Mesenchymal stem cell (in vitro differentiated cells and primary cell): ENCODE results near the gene SYT2.

Experiments
- DNase-seq: peaks from one replicate; pipeline ENCODE4 v3.0.0-alpha.2; 2013
- H2AFZ ChIP-seq: one replicate; pipeline ENCODE4 v1.6.1; 2013; ENCODE audit warnings: low read depth, mild to moderate bottlenecking, control low read depth, inconsistent platforms, low read length, moderate library complexity
- H2AK5ac ChIP-seq: 2 replicates; pipeline ENCODE4 v1.6.1; 2013; ENCODE audit warnings: low read length, moderate library complexity, mild to moderate bottlenecking, inconsistent platforms; ENCODE audit not compliant: severe bottlenecking
- H2BK120ac ChIP-seq: one replicate; pipeline ENCODE4 v1.6.1; 2013; ENCODE audit warnings: low read depth, mild to moderate bottlenecking, inconsistent platforms, low read length, moderate library complexity
- H2BK12ac ChIP-seq, 2 experiments: one replicate each; pipeline ENCODE4 v1.6.1; 2013; ENCODE audit warnings: inconsistent platforms in 2 of 2, low read length in 2 of 2, mild to moderate bottlenecking in 2 of 2, moderate library complexity in 2 of 2, control low read depth in 1 of 2
- H2BK15ac ChIP-seq: one replicate; pipeline ENCODE4 v1.6.1; 2013; ENCODE audit warnings: mild to moderate bottlenecking, low read depth, inconsistent platforms; ENCODE audit not compliant: poor library complexity, severe bottlenecking
- H2BK5ac ChIP-seq: 2 replicates; pipeline ENCODE4 v1.6.1; 2013; ENCODE audit warnings: low read depth, mild to moderate bottlenecking, low read length, control low read depth, inconsistent platforms; ENCODE audit not compliant: poor library complexity, severe bottlenecking
- H3K14ac ChIP-seq, 2 experiments: one replicate each; pipeline ENCODE4 v1.6.1; 2013; ENCODE audit warnings: inconsistent platforms in 2 of 2, low read length in 2 of 2, control low read depth in 1 of 2, mild to moderate bottlenecking in 1 of 2, moderate library complexity in 1 of 2
- H3K18ac ChIP-seq, 2 experiments: one replicate each; pipeline ENCODE4 v1.6.1; 2013; ENCODE audit warnings: inconsistent platforms in 2 of 2, low read length in 2 of 2, control low read depth in 1 of 2, low read depth in 1 of 2, mild to moderate bottlenecking in 1 of 2
- H3K23ac ChIP-seq, 2 experiments: one replicate each; pipeline ENCODE4 v1.6.1; 2013; ENCODE audit warnings: inconsistent platforms in 2 of 2, low read length in 2 of 2, mild to moderate bottlenecking in 2 of 2, moderate library complexity in 2 of 2, control low read depth in 1 of 2
- H3K27ac ChIP-seq: 2 replicates; pipeline ENCODE4 v1.5.1; 2013; ENCODE audit warnings: mild to moderate bottlenecking, moderate library complexity, low read length, control low read depth, inconsistent platforms; ENCODE audit not compliant: poor library complexity, severe bottlenecking
- H3K27me3 ChIP-seq, 2 experiments: 2 replicates each; pipeline versions ENCODE4 v1.6.1 to v1.7.0; 2013; ENCODE audit warnings: low read length in 2 of 2, mild to moderate bottlenecking in 2 of 2, moderate library complexity in 2 of 2, control low read depth in 1 of 2, inconsistent platforms in 1 of 2; ENCODE audit not compliant: control insufficient read depth in 1 of 2, insufficient read depth in 1 of 2
- H3K36me3 ChIP-seq, 2 experiments: 2 replicates each; pipeline versions ENCODE4 v1.6.1 to v1.7.0; 2013; ENCODE audit warnings: low read length in 2 of 2, control low read depth in 1 of 2, inconsistent platforms in 1 of 2, low read depth in 1 of 2, mild to moderate bottlenecking in 1 of 2; ENCODE audit not compliant: insufficient read depth in 2 of 2, control insufficient read depth in 1 of 2
- H3K4ac ChIP-seq, 2 experiments: one replicate each; pipeline ENCODE4 v1.6.1; 2013; ENCODE audit warnings: inconsistent platforms in 2 of 2, low read length in 2 of 2, mild to moderate bottlenecking in 2 of 2, moderate library complexity in 2 of 2, control low read depth in 1 of 2, low read depth in 1 of 2
- H3K4me1 ChIP-seq: 2 replicates; pipeline ENCODE4 v1.6.1; 2013; ENCODE audit warnings: low read depth, low read length, control low read depth; ENCODE audit not compliant: control insufficient read depth, insufficient read depth
- H3K4me2 ChIP-seq: 2 replicates; pipeline ENCODE4 v1.6.1; 2013; ENCODE audit warnings: low read length, mild to moderate bottlenecking, inconsistent platforms; ENCODE audit not compliant: poor library complexity, severe bottlenecking
- H3K4me3 ChIP-seq, 2 experiments: 2 replicates each; pipeline versions ENCODE4 v1.5.1 to v1.7.0; 2013; ENCODE audit warnings: low read length in 2 of 2, mild to moderate bottlenecking in 2 of 2, control low read depth in 1 of 2, low read depth in 1 of 2; ENCODE audit not compliant: insufficient read depth in 1 of 2
- H3K79me1 ChIP-seq: replicated peaks from 2 replicates; pipeline ENCODE4 v1.6.1; 2013; ENCODE audit warnings: mild to moderate bottlenecking, control low read depth, low read length, inconsistent platforms; ENCODE audit not compliant: poor library complexity, severe bottlenecking
- H3K9ac ChIP-seq: 2 replicates; pipeline ENCODE4 v1.7.0; 2013; ENCODE audit warnings: mild to moderate bottlenecking, low read length, moderate library complexity
- H3K9me3 ChIP-seq: 2 replicates; pipeline ENCODE4 v1.7.0; 2013; ENCODE audit warnings: mild to moderate bottlenecking, low read length; ENCODE audit not compliant: control insufficient read depth
- H4K8ac ChIP-seq: one replicate; pipeline ENCODE4 v1.6.1; 2013; ENCODE audit warnings: inconsistent platforms, mild to moderate bottlenecking, low read length, moderate library complexity
- H4K91ac ChIP-seq: one replicate; pipeline ENCODE4 v1.6.1; 2013; ENCODE audit warnings: mild to moderate bottlenecking, low read length, inconsistent platforms
- WGBS: methylation state at CpG from one replicate; pipeline ENCODE4 v1.1.7; 2013; ENCODE audit warnings: mixed read lengths; 5-methylcytosine and 5-hydroxymethylcytosine counted together

Gene SYT2

GRCh38 chr1:202685641-202686040 is 24.6 kb downstream of the SYT2 start:
- 88% methylated on average over 6 of the region's 6 CpGs for WGBS
- no peak overlapping the region for H4K91ac ChIP-seq
- no peak overlapping the region for H2BK120ac ChIP-seq
- no peak overlapping the region for H3K18ac ChIP-seq
- H3K36me3 ChIP-seq, result no peaks in the 10 kb centered on the region
- no peaks in the 10 kb centered on the region for H3K79me1 ChIP-seq
- no peak overlapping the region for H2AK5ac ChIP-seq
- H3K4me2 ChIP-seq, result no peak overlapping the region
- no peak overlapping the region for H3K27ac ChIP-seq
- no peak for DNase-seq
- H3K4me1 ChIP-seq, result peaks cover 5% of the 10 kb centered on the region
- H2AFZ ChIP-seq, result no peak overlapping the region
- H2BK5ac ChIP-seq, result no peak overlapping the region
- H3K14ac ChIP-seq, result no peak overlapping the region
- no peak overlapping the region for H2BK15ac ChIP-seq
- no peak overlapping the region for H3K4me3 ChIP-seq
- H3K4ac ChIP-seq, result no peak overlapping the region
- no peak overlapping the region for H4K8ac ChIP-seq
- H2BK12ac ChIP-seq, result no peak overlapping the region
- H3K27me3 ChIP-seq, result peaks cover 72 to 95% of the 10 kb centered on the region in 2 experiments
- no peaks in the 10 kb centered on the region for H3K9me3 ChIP-seq
- no peak overlapping the region for H3K23ac ChIP-seq
- H3K9ac ChIP-seq, result no peak overlapping the region

GRCh38 chr1:202684716-202685115 is 25.5 kb downstream of the SYT2 start:
- H3K36me3 ChIP-seq, result no peaks in the 10 kb centered on the region
- H4K91ac ChIP-seq, result no peak overlapping the region
- H3K23ac ChIP-seq, result no peak overlapping the region
- H3K4me2 ChIP-seq, result no peak overlapping the region
- no peak overlapping the region for H2BK120ac ChIP-seq
- no peak overlapping the region for H3K9ac ChIP-seq
- peaks cover 5% of the 10 kb centered on the region for H3K4me1 ChIP-seq
- no peaks in the 10 kb centered on the region for H3K79me1 ChIP-seq
- no peak overlapping the region for H3K4ac ChIP-seq
- no peak overlapping the region for H3K18ac ChIP-seq
- WGBS, result 69% methylated on average over 2 of the region's 2 CpGs
- H2AK5ac ChIP-seq, result no peak overlapping the region
- H3K14ac ChIP-seq, result no peak overlapping the region
- no peak overlapping the region for H3K4me3 ChIP-seq
- no peak overlapping the region for H4K8ac ChIP-seq
- H2AFZ ChIP-seq, result no peak overlapping the region
- no peak overlapping the region for H2BK5ac ChIP-seq
- no peak overlapping the region for H3K27ac ChIP-seq
- H2BK12ac ChIP-seq, result no peak overlapping the region
- H3K27me3 ChIP-seq, result peaks cover 72 to 95% of the 10 kb centered on the region in 2 experiments
- no peak for DNase-seq
- no peaks in the 10 kb centered on the region for H3K9me3 ChIP-seq
- no peak overlapping the region for H2BK15ac ChIP-seq

- no peak overlapping the region for H2BK12ac ChIP-seq
- H3K9ac ChIP-seq, result no peak overlapping the region
- no peak overlapping the region for H2BK5ac ChIP-seq
- H3K9me3 ChIP-seq, result no peaks in the 10 kb centered on the region
- H2BK120ac ChIP-seq, result no peak overlapping the region
- peaks cover 5% of the 10 kb centered on the region for H3K4me1 ChIP-seq
- H4K91ac ChIP-seq, result no peak overlapping the region
- H3K14ac ChIP-seq, result no peak overlapping the region
- no peak overlapping the region for H2AK5ac ChIP-seq
- no peak overlapping the region for H3K18ac ChIP-seq
- no peak overlapping the region for H3K27ac ChIP-seq
- H3K79me1 ChIP-seq, result no peaks in the 10 kb centered on the region
- no peak overlapping the region for H3K4me3 ChIP-seq
- WGBS, result 93% methylated on average over 4 of the region's 4 CpGs
- H3K23ac ChIP-seq, result no peak overlapping the region
- no peak for DNase-seq
- no peak overlapping the region for H3K4ac ChIP-seq
- no peak overlapping the region for H2AFZ ChIP-seq
- peaks cover 71 to 93% of the 10 kb centered on the region in 2 experiments for H3K27me3 ChIP-seq
- H3K36me3 ChIP-seq, result no peaks in the 10 kb centered on the region
- no peak overlapping the region for H4K8ac ChIP-seq
- no peak overlapping the region for H2BK15ac ChIP-seq
- H3K4me2 ChIP-seq, result no peak overlapping the region
Observed at GRCh38 chr1:202683029-202683428, 27.2 kb downstream of the SYT2 start.

- no peak overlapping the region for H3K4me2 ChIP-seq
- no peak overlapping the region for H3K18ac ChIP-seq
- no peak overlapping the region for H2BK120ac ChIP-seq
- H2AK5ac ChIP-seq, result no peak overlapping the region
- H3K79me1 ChIP-seq, result no peaks in the 10 kb centered on the region
- H3K14ac ChIP-seq, result no peak overlapping the region
- no peak overlapping the region for H2AFZ ChIP-seq
- H3K9ac ChIP-seq, result no peak overlapping the region
- H3K4me3 ChIP-seq, result no peak overlapping the region
- no peak overlapping the region for H4K91ac ChIP-seq
- H4K8ac ChIP-seq, result no peak overlapping the region
- no peak for DNase-seq
- H3K4ac ChIP-seq, result no peak overlapping the region
- peaks cover 2% of the 10 kb centered on the region for H3K9me3 ChIP-seq
- H2BK12ac ChIP-seq, result no peak overlapping the region
- H3K23ac ChIP-seq, result no peak overlapping the region
- H3K27ac ChIP-seq, result no peak overlapping the region
- 89% methylated on average over 9 of the region's 9 CpGs for WGBS
- H3K36me3 ChIP-seq, result no peaks in the 10 kb centered on the region
- no peak overlapping the region for H2BK5ac ChIP-seq
- H3K4me1 ChIP-seq, result peaks cover 5% of the 10 kb centered on the region
- H2BK15ac ChIP-seq, result no peak overlapping the region
- peaks cover 67 to 89% of the 10 kb centered on the region in 2 experiments for H3K27me3 ChIP-seq
Observed at GRCh38 chr1:202682477-202682876, 27.8 kb downstream of the SYT2 start.
